K562 (cell line): ENCODE results near the gene CDK5R1. TPM values are rescaled to one million over a fixed set of nuclear protein-coding genes. Genes with fewer than 3 reads are reported as not detected.

ENCODE experiments used
- ATAC-seq: fragments of 200-7000 bp; cut with Tn5 transposase; 3 replicates; pipeline ENCODE4 v1.9.1; 2020; ENCODE audit warnings: moderate library complexity
- BruUV-seq: library from RNA; stranded (reverse); fragments of 400-500 nt; replicated peaks from 2 replicates; lab custom pipeline; 2021; lab: Mats Ljungman, UMichigan
- CTCF ChIA-PET: fragments of 300-600 bp; formaldehyde crosslinking; extraction: SDS; loops from one replicate; lab custom pipeline; 2021; ENCODE audit warnings: low intra/inter-chr PET ratio; lab: Yijun Ruan, JAX
- POLR2A ChIA-PET: fragments of 300-600, 350-650 bp; sonication (Branson Sonifier 250); formaldehyde crosslinking; extraction: SDS; loops from one replicate; lab custom pipeline; 2021; ENCODE audit warnings: antibody characterized with exemption, inconsistent platforms; lab: Yijun Ruan, JAX
- DNase-seq, 4 experiments: peaks; one replicate each; pipeline versions ENCODE4 v3.0.0 to v3.0.0-alpha.2; 2011 to 2018; ENCODE audit warnings: low spot score in 3 of 4, mixed read lengths in 3 of 4; ENCODE audit errors: extremely low read depth in 1 of 4
- FAIRE-seq: peaks from 2 replicates; lab custom pipeline; 2011; peaks lifted over from hg19 to GRCh38; lab: Jason Lieb, UNC
- H2AFZ ChIP-seq: 2 replicates; pipeline ENCODE4 v1.6.0; 2011; ENCODE audit warnings: low read depth, low read length, control low read depth, inconsistent platforms
- H3K27ac ChIP-seq: fragments of 200-600 bp; 3 replicates; pipeline ENCODE4 v1.8.0; 2011; ENCODE audit warnings: low read depth, mild to moderate bottlenecking, control low read depth, inconsistent platforms, low read length, moderate library complexity, mixed read lengths; ENCODE audit errors: extremely low read depth
- H3K27me3 ChIP-seq, 2 experiments: fragments of 300-600 bp in 1 of 2; 2 replicates in 1 of 2; 3 replicates in 1 of 2; pipeline versions ENCODE4 v1.6.0 to v1.8.0; 2011; ENCODE audit warnings: inconsistent platforms in 2 of 2, low read length in 2 of 2, mild to moderate bottlenecking in 1 of 2, mixed read lengths in 1 of 2, moderate library complexity in 1 of 2; ENCODE audit not compliant: control insufficient read depth in 2 of 2, insufficient read depth in 2 of 2
- H3K36me3 ChIP-seq: fragments of 300-600 bp; 3 replicates; pipeline ENCODE4 v1.8.0; 2011; ENCODE audit warnings: mild to moderate bottlenecking, low read length, inconsistent platforms; ENCODE audit not compliant: control insufficient read depth, insufficient read depth
- H3K4me1 ChIP-seq, 2 experiments: fragments of 200-600 bp in 1 of 2; replicated peaks in 1 of 2; 2 replicates in 1 of 2; 3 replicates in 1 of 2; pipeline versions ENCODE4 v1.5.1 to v1.8.0; 2011; ENCODE audit warnings: inconsistent platforms in 2 of 2, low read length in 2 of 2, mild to moderate bottlenecking in 1 of 2, mixed read lengths in 1 of 2, moderate library complexity in 1 of 2; ENCODE audit not compliant: control insufficient read depth in 2 of 2, insufficient read depth in 2 of 2
- H3K4me2 ChIP-seq: 2 replicates; pipeline ENCODE4 v1.6.1; 2011; ENCODE audit warnings: low read length, control low read depth, inconsistent platforms, mixed read lengths; ENCODE audit not compliant: insufficient read depth
- H3K4me3 ChIP-seq: fragments of 200-600 bp; sonication (generic), shearing (Covaris generic); 2 replicates; pipeline ENCODE4 v1.5.1; 2016; ENCODE audit warnings: control low read depth, inconsistent platforms
- H3K79me2 ChIP-seq: fragments of 200-600 bp; 3 replicates; pipeline ENCODE4 v1.8.0; 2011; ENCODE audit warnings: low read length, inconsistent platforms; ENCODE audit not compliant: control insufficient read depth, insufficient read depth
- H3K9ac ChIP-seq, 2 experiments: 2 replicates each; pipeline versions ENCODE4 v1.6.0 to v1.6.1; 2011; ENCODE audit warnings: low read depth in 2 of 2, low read length in 2 of 2, control low read depth in 1 of 2, inconsistent platforms in 1 of 2, mild to moderate bottlenecking in 1 of 2, mixed read lengths in 1 of 2; ENCODE audit not compliant: insufficient read depth in 1 of 2
- H3K9me1 ChIP-seq: one replicate; pipeline ENCODE4 v1.6.0; 2011; ENCODE audit warnings: inconsistent platforms, mild to moderate bottlenecking, low read length, moderate library complexity; ENCODE audit not compliant: control insufficient read depth, insufficient read depth
- H3K9me3 ChIP-seq: replicated peaks from 2 replicates; pipeline ENCODE4 v1.5.1; 2011; ENCODE audit warnings: low read depth, low read length, inconsistent platforms; ENCODE audit not compliant: control insufficient read depth, insufficient read depth
- H4K20me1 ChIP-seq: replicated peaks from 2 replicates; pipeline ENCODE4 v1.6.1; 2011; ENCODE audit warnings: low read length, inconsistent platforms, mixed read lengths; ENCODE audit not compliant: control insufficient read depth, insufficient read depth
- ARID1B ChIP-seq: fragments of 450-650 bp; IDR thresholded peaks from 2 replicates; pipeline ENCODE4 v1.6.1; 2016; ENCODE audit warnings: antibody characterized with exemption, mild to moderate bottlenecking, inconsistent platforms
- BDP1 ChIP-seq: IDR thresholded peaks from 3 replicates; pipeline ENCODE4 v1.6.1; 2011; ENCODE audit not compliant: insufficient read length, insufficient read depth
- CBFA2T2 ChIP-seq: fragments of 450-650 bp; conservative IDR thresholded peaks from 2 replicates; pipeline ENCODE4 v1.6.1; 2017; ENCODE audit warnings: mild to moderate bottlenecking
- CBX3 ChIP-seq, 2 experiments: IDR thresholded peaks; 1 replicate in 1 of 2; 2 replicates in 1 of 2; pipeline ENCODE4 v1.6.1; 2012; ENCODE audit warnings: inconsistent platforms in 2 of 2, low read length in 2 of 2, borderline replicate concordance in 1 of 2, control low read depth in 1 of 2
- DPF2 ChIP-seq: fragments of 450-650 bp; IDR thresholded peaks from 2 replicates; pipeline ENCODE4 v1.6.1; 2016
- E2F3 ChIP-seq: fragments of 250-450 bp; sonication (Bioruptor Pico); IDR thresholded peaks from 2 replicates; pipeline ENCODE4 v1.4.0; 2020; ENCODE audit warnings: mild to moderate bottlenecking
- ELF4 ChIP-seq: fragments of 450-650 bp; formaldehyde crosslinking; IDR thresholded peaks from 2 replicates; pipeline ENCODE4 v1.4.0; 2022; ENCODE audit warnings: missing genetic modification characterization
- FOXM1 ChIP-seq, 2 experiments: fragments of 450-650 bp in 1 of 2; sonication (generic) in 1 of 2; formaldehyde crosslinking in 1 of 2; IDR thresholded peaks; 2 replicates each; pipeline versions ENCODE4 v1.6.1 to v1.9.0; 2017 to 2022; ENCODE audit warnings: low read depth in 2 of 2, mild to moderate bottlenecking in 2 of 2, missing genetic modification reagents in 1 of 2, moderate library complexity in 1 of 2
- GTF2B ChIP-seq: IDR thresholded peaks from 2 replicates; pipeline ENCODE4 v1.6.1; 2011; ENCODE audit not compliant: insufficient read length; ENCODE audit errors: extremely low read depth
- MCM2 ChIP-seq: fragments of 450-650 bp; IDR thresholded peaks from 2 replicates; pipeline ENCODE4 v1.6.1; 2017; ENCODE audit warnings: low read depth, mild to moderate bottlenecking
- MCM7 ChIP-seq, 2 experiments: fragments of 450-650 bp; IDR thresholded peaks; 2 replicates each; pipeline ENCODE4 v1.6.1; 2016 to 2018
- NRF1 ChIP-seq, 2 experiments: fragments of 450-650 bp; IDR thresholded peaks in 1 of 2; conservative IDR thresholded peaks in 1 of 2; 2 replicates each; pipeline ENCODE4 v1.6.1; 2014; ENCODE audit warnings: mild to moderate bottlenecking in 2 of 2
- RAD51 ChIP-seq: fragments of 450-650 bp; IDR thresholded peaks from 2 replicates; pipeline ENCODE4 v1.7.1; 2016; ENCODE audit warnings: low read depth, mild to moderate bottlenecking, borderline replicate concordance
- SNRNP70 ChIP-seq: fragments of 200-400 bp; formaldehyde crosslinking; optimal IDR thresholded peaks from 2 replicates; pipeline ENCODE3; 2017; ENCODE audit warnings: low read depth, low read length
- TARDBP ChIP-seq: fragments of 450-650 bp; IDR thresholded peaks from 2 replicates; pipeline ENCODE4 v1.6.1; 2016
- ZBTB1 ChIP-seq: sonication (generic); formaldehyde crosslinking; IDR thresholded peaks from 2 replicates; pipeline ENCODE4 v1.8.1; 2023; ENCODE audit warnings: missing genetic modification reagents, low read depth, mild to moderate bottlenecking, borderline replicate concordance
- ZBTB33 ChIP-seq: sonication (generic); formaldehyde crosslinking; IDR thresholded peaks from 2 replicates; pipeline ENCODE4 v1.8.1; 2023; ENCODE audit warnings: mild to moderate bottlenecking, missing genetic modification reagents
- ZNF133 ChIP-seq: fragments of 250-450 bp; sonication (Bioruptor Pico); IDR thresholded peaks from 2 replicates; pipeline ENCODE4 v1.4.0; 2020; ENCODE audit warnings: mild to moderate bottlenecking
- ZNF589 ChIP-seq: fragments of 200-800 bp; sonication (Bioruptor generic); IDR thresholded peaks from 2 replicates; pipeline ENCODE4 v1.6.1; 2016; ENCODE audit warnings: low read depth, missing genetic modification characterization, missing compliant biosample characterization
- ZNF77 ChIP-seq: fragments of 250-450 bp; sonication (Bioruptor Pico); IDR thresholded peaks from 2 replicates; pipeline ENCODE4 v1.5.0; 2020
- WGBS: fragments of 100-300 bp; shearing (Covaris generic); methylation state at CpG from one replicate; pipeline ENCODE4 v1.1.6; 2016; ENCODE audit warnings: low coverage, mixed read lengths; ENCODE audit not compliant: insufficient coverage; ENCODE audit errors: missing lambda C conversion rate; 5-methylcytosine and 5-hydroxymethylcytosine counted together
- in situ Hi-C: fragments of 300-500 bp; cut with MboI; formaldehyde crosslinking; loops from 4 replicates; pipeline ENCODE4 v1.15.0; 2018; ENCODE audit warnings: inconsistent platforms, mixed read lengths
- intact Hi-C: fragments of 100-400 bp; cut with micrococcal nuclease; formaldehyde crosslinking; loops from 2 replicates; pipeline ENCODE4 v1.14.2; 2022
- polyA plus RNA-seq, 8 experiments: library from polyadenylated mRNA; depleted of rRNA in 4 of 8; stranded (reverse) in 5 of 8; unstranded in 3 of 8; fragments of >200 nt; fragmentation: Nextera tagmentation in 2 of 8; fragmentation: Illumina TruSeq in 1 of 8; extraction: Ambion mirVana in 2 of 8; extraction: Trizol in 1 of 8; gene quantifications; 2 replicates each; pipeline versions ENCODE4 v1.2.1 to v1.2.3, GENCODE V29; 2011 to 2014; ENCODE audit warnings: inconsistent platforms in 1 of 8, missing spikeins in 1 of 8
- total RNA-seq, 7 experiments: library from RNA; depleted of rRNA in 6 of 7; stranded (reverse); fragments of >200 nt in 6 of 7; fragmentation: Illumina TruSeq in 2 of 7; extraction: Trizol in 2 of 7; gene quantifications; 2 replicates each; pipeline versions ENCODE4 v1.2.1 to v1.2.3, GENCODE V29; 2011 to 2021; ENCODE audit warnings: low replicate concordance in 1 of 7

The CDK5R1 gene
- total and polyA plus RNA-seq, 9 of the 15 experiments (the other 6 are each of a cell fraction or from before 2014, with no cell fraction given): 0.10 to 4.8 (median 2.3) TPM

- peaks cover 3 to 4% of the 10 kb centered on the region in 2 experiments; a peak in 1 of 5 replicates for H3K4me1 ChIP-seq
- no peak overlapping the region for H3K9ac ChIP-seq
- intact Hi-C loops (no loop called here), in situ Hi-C loops (no loop called here)
- BruUV-seq: no TSS peak
- H3K36me3 ChIP-seq: no peaks in the 10 kb centered on the region
- POLR2A ChIA-PET: no interaction called here
- no peak overlapping the region for H3K27ac ChIP-seq
- H3K79me2 ChIP-seq: no peaks in the 10 kb centered on the region
- DNase-seq: no peak
- 64% methylated on average over 9 of the region's 9 CpGs for WGBS
- H3K27me3 ChIP-seq: no peaks in the 10 kb centered on the region
- no peak for FAIRE-seq
- no peak overlapping the region for H2AFZ ChIP-seq
- H4K20me1 ChIP-seq: no peaks in the 10 kb centered on the region
- H3K4me3 ChIP-seq: no peak overlapping the region
- H3K9me3 ChIP-seq: no peaks in the 10 kb centered on the region
- no peak for TF ChIP-seq ZBTB33
- no peak for TF ChIP-seq SNRNP70
- no peak for TF ChIP-seq FOXM1 (IDR thresholded peaks at IDR 0.05; ENCODE audit: low read depth)
- TF ChIP-seq FOXM1 (CRISPR knock-in tag; IDR thresholded peaks at IDR 0.05; ENCODE audit: low read depth): no peak
- no peak for TF ChIP-seq ZNF77 (CRISPR knock-in tag)
- no peak for TF ChIP-seq E2F3 (CRISPR knock-in tag)
- TF ChIP-seq BDP1: no peak
- no peak for TF ChIP-seq ZNF589
- TF ChIP-seq ARID1B: no peak
- TF ChIP-seq ELF4 (CRISPR knock-in tag): no peak
- TF ChIP-seq NRF1 (conservative IDR thresholded peaks at IDR 0.05 in 1 of 2, IDR thresholded peaks at IDR 0.05 in 1 of 2): no peak
- TF ChIP-seq CBX3 (IDR thresholded peaks at IDR 0.05; ENCODE audit: borderline replicate concordance in 1 of 2, low read length in 2 of 2): no peak
- no peak for TF ChIP-seq ZNF133
- TF ChIP-seq MCM7 (IDR thresholded peaks at IDR 0.05): no peak
- TF ChIP-seq DPF2: no peak
- TF ChIP-seq TARDBP: no peak
- no peak for TF ChIP-seq MCM2
- TF ChIP-seq RAD51: no peak
- no peak for TF ChIP-seq ZBTB1 (CRISPR knock-in tag)
- no peak for TF ChIP-seq GTF2B
- TF ChIP-seq CBFA2T2: no peak
- no peak overlapping the region for H3K4me2 ChIP-seq
- ATAC-seq: no peak
- CTCF ChIA-PET: no interaction called here
- no peaks in the 10 kb centered on the region for H3K9me1 ChIP-seq
Measured at GRCh38 chr17:32520737-32521404, 34.1 kb downstream of the CDK5R1 start.
